Activated naive CD4-positive, alpha-beta T cell treated with anti-CD3 and anti-CD28 coated beads, Interleukin-2, amount 10 ng/mL, durations not matched to agents 7 days and 5 days (primary cell): ENCODE data around the gene HEYL.
A peak's percentile ranks its signal among the peaks of the same experiment; 100 is the strongest.

Experiments used
- CTCF ChIA-PET: fragments of 350-600 bp; sonication (Branson Sonifier 250); formaldehyde crosslinking; loops from one replicate; lab custom pipeline; 2021; ENCODE audit warnings: antibody characterized with exemption; lab: Charles Lee
- DNase-seq: peaks from one replicate; pipeline ENCODE4 v3.0.0-alpha.2; 2020
- H3K27ac Mint-ChIP-seq: one replicate; pipeline ENCODE4 v1.8.0; 2021; ENCODE audit warnings: mild to moderate bottlenecking, moderate library complexity, mixed read lengths
- H3K27me3 Mint-ChIP-seq: one replicate; pipeline ENCODE4 v1.8.0; 2021; ENCODE audit warnings: mild to moderate bottlenecking, mixed read lengths
- H3K36me3 Mint-ChIP-seq: one replicate; pipeline ENCODE4 v1.8.0; 2021; ENCODE audit warnings: mixed read lengths
- H3K4me1 Mint-ChIP-seq: one replicate; pipeline ENCODE4 v1.8.0; 2021; ENCODE audit warnings: mixed read lengths
- H3K4me3 Mint-ChIP-seq: one replicate; pipeline ENCODE4 v1.8.0; 2021; ENCODE audit warnings: mild to moderate bottlenecking, moderate library complexity, mixed read lengths
- H3K9me3 Mint-ChIP-seq: one replicate; pipeline ENCODE4 v1.8.0; 2021; ENCODE audit warnings: mixed read lengths

Gene HEYL

DNA sequence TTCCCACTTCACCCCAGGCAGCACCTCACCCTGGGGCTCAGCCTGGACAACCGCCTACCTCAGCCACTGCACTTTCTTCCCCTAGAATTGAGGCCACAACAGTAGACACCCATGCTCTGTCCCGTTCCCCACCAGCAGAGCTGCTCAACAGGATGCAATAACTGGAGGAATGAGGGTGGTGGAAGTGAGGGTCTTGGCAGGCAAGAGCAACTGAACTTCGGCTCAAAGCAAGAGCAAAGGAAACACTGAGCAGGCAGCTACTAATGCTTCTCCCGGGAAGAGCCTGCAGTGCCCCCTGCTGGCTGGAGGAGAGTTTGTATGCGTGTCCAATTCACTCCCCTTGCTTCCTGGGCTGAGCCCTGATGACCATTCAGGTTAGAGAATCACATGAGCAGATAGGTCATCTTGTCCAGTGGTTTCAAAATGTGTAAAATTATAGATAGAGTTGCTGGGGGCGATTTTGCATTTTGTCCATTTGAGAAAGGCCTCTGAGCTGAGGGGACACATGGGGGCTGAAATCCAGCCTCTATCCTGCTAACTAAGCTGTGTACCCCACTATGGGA lies 18.6 kb upstream of the HEYL start:
- CTCF ChIA-PET: interaction anchor here (0.7 to 7.8 kb wide), 29 partner anchors 8 to 735 kb away, joined by 3 to 126 read pairs (median 4); partner anchors contain the start of genes HPCAL4 and NT5C1A
- no peaks in the 10 kb centered on the region for H3K36me3 Mint-ChIP-seq
- peak overlapping the region; percentile 67 for H3K27ac Mint-ChIP-seq
- H3K9me3 Mint-ChIP-seq: no peaks in the 10 kb centered on the region
- H3K4me1 Mint-ChIP-seq: peaks cover 9% of the 10 kb centered on the region
- H3K4me3 Mint-ChIP-seq: no peak overlapping the region
- peak; percentile 78 for DNase-seq
- peaks cover 49% of the 10 kb centered on the region for H3K27me3 Mint-ChIP-seq

DNA sequence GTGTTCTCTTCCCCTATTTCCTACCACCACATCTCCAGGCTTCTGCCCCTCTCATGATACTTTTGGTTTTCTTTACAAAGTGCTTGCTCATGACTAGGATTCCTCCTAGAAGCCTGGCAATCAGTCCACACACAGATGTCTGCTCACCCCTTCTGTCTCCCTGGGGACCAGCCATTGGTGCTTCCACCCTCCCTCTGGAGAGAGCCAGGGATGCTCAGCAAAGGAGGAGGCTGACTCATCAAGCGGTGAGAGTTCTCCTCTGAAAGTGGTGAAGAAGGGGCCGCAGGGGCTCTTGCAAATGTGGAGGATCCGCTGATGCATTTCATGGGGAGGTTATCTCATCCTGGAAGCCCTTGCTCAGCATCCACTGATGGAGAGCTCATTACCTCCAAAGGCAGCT lies 18.0 kb upstream of the HEYL start:
- H3K4me3 Mint-ChIP-seq: no peak overlapping the region
- peaks cover 49% of the 10 kb centered on the region for H3K27me3 Mint-ChIP-seq
- no peaks in the 10 kb centered on the region for H3K9me3 Mint-ChIP-seq
- CTCF ChIA-PET: interaction anchor here (0.7 to 7.8 kb wide), 27 partner anchors 8 to 735 kb away, joined by 3 to 126 read pairs (median 4); partner anchors contain the start of genes HPCAL4 and NT5C1A
- H3K4me1 Mint-ChIP-seq: peaks cover 9% of the 10 kb centered on the region
- no peak overlapping the region for H3K27ac Mint-ChIP-seq
- DNase-seq: no peak
- H3K36me3 Mint-ChIP-seq: no peaks in the 10 kb centered on the region

DNA sequence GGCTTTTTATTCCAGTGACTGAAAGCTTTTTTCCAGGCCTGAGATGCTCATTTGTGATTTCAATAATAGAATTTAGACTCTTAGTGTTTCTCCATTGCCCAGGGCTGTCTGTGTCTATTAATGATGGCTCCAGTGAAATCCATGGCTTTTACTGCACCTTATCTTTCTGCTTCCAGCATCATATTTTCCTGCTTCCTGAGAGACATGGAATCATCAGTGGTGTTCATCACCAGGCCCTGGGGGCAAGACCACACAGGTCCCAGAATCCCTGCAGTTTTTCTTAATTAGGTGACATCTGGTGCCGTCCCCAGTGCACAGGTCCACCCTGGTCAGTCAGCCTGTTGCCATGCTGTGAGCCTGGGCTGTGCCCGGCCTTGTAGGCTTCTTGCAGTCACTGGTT lies 16.9 kb upstream of the HEYL start:
- H3K27ac Mint-ChIP-seq: no peak overlapping the region
- H3K36me3 Mint-ChIP-seq: no peaks in the 10 kb centered on the region
- peaks cover 9% of the 10 kb centered on the region for H3K4me1 Mint-ChIP-seq
- no peaks in the 10 kb centered on the region for H3K9me3 Mint-ChIP-seq
- peaks cover 39% of the 10 kb centered on the region for H3K27me3 Mint-ChIP-seq
- DNase-seq: no peak
- no peak overlapping the region for H3K4me3 Mint-ChIP-seq
- CTCF ChIA-PET: interaction anchor here (2.4 to 7.8 kb wide), 5 partner anchors 14 to 48 kb away, joined by 8 to 126 read pairs (median 18); partner anchors contain the start of genes HPCAL4 and NT5C1A

DNA sequence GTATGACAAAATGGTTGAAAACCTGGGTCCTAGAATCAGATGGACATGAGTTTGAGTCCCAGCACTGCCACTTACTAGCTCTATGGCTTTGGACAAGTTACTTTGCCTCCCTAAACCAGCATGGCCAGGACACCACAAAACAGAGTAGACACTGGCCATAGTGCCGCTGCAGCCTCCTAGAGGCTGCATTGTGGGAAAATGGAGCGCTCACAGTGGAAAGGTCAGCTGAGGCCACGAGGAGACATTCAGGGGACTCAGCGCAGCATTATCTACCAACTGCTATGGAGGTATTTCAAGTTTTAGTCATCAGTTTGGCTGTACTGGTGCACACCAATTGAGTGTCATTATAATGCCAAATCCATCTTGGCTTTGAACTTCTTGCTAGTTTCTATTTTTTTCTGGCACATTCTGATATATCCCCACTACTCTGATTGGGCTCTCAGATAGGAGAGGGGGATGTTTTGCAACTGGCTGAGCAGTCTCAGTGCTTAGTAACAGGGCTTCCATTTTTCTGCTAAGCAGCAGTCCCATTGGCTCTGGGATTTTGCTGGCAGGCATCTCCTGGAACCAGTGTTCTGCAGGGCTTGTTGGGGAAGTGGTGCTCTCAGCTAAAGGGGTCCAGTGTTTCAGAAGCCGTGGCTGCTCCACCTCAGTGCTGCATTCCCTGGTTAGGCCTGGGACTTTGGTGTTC lies 16.3 kb upstream of the HEYL start:
- peaks cover 35% of the 10 kb centered on the region for H3K27me3 Mint-ChIP-seq
- no peaks in the 10 kb centered on the region for H3K36me3 Mint-ChIP-seq
- no peak for DNase-seq
- H3K27ac Mint-ChIP-seq: no peak overlapping the region
- H3K4me1 Mint-ChIP-seq: peaks cover 9% of the 10 kb centered on the region
- no peaks in the 10 kb centered on the region for H3K9me3 Mint-ChIP-seq
- H3K4me3 Mint-ChIP-seq: no peak overlapping the region
- CTCF ChIA-PET: interaction anchor here (1.0 to 4.8 kb wide), 5 partner anchors 11 to 79 kb away, joined by 3 to 90 read pairs (median 4); partner anchors contain the start of gene PABPC4

DNA sequence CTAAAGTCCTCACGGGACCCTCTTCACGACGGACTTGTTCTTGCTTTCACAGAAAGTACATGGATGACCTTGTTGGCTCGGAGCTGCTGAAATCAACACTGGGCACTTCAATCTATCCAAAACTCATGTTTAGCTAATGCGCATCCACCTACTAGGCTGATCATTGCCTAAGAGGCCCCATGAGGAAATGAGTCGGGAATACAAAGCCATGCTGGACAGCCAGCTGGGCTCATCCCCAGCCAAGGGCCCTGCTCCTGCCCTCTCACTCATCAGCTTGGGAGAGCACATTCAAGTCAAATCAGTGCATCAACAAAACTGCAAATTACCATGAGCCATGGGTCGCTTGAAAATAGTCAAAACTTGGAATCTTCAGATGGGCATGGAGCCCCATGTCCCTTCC lies 14.8 kb upstream of the HEYL start:
- Mint-ChIP-seq H3K4me3 (no peak overlapping the region), H3K9me3 (no peaks in the 10 kb centered on the region), H3K27ac (no peak overlapping the region), H3K4me1 (peaks cover 9% of the 10 kb centered on the region), H3K27me3 (peaks cover 36% of the 10 kb centered on the region), H3K36me3 (no peaks in the 10 kb centered on the region)
- DNase-seq: no peak
- CTCF ChIA-PET: interaction anchor here (0.8 to 4.8 kb wide), 9 partner anchors 12 to 555 kb away, joined by 3 to 90 read pairs (median 4); partner anchors contain the start of genes NT5C1A and PABPC4

DNA sequence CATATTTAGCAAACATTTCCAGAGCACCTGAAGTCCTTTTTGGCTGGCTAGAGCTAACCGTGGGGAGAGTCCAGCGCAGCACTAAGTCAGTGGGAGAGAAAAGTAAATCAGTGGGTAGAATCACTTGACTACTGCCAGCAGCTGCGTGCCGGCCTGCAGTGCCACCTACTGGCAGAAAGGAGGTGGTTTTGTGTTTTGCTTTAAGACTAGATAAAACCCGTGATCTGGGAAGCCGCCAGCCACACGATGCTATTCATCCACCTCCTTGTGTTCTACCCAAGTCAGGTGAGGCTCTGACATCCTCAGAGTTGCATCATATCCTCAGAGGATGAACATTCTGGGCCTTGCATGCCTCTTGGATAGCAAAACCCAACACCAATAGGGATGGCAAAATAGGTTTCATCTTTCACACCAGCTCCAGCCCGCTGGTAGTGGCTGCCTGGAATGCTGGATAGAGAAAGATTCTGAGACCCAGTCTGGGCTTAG lies 14.1 kb upstream of the HEYL start:
- no peak overlapping the region for H3K4me3 Mint-ChIP-seq
- peak; percentile 84 for DNase-seq
- H3K9me3 Mint-ChIP-seq: no peaks in the 10 kb centered on the region
- peaks cover 36% of the 10 kb centered on the region for H3K27me3 Mint-ChIP-seq
- CTCF ChIA-PET: interaction anchor here (0.6 to 4.8 kb wide), 12 partner anchors 8 to 555 kb away, joined by 3 to 90 read pairs (median 4); partner anchors contain the start of gene NT5C1A
- no peak overlapping the region for H3K27ac Mint-ChIP-seq
- H3K36me3 Mint-ChIP-seq: no peaks in the 10 kb centered on the region
- H3K4me1 Mint-ChIP-seq: peaks cover 9% of the 10 kb centered on the region

DNA sequence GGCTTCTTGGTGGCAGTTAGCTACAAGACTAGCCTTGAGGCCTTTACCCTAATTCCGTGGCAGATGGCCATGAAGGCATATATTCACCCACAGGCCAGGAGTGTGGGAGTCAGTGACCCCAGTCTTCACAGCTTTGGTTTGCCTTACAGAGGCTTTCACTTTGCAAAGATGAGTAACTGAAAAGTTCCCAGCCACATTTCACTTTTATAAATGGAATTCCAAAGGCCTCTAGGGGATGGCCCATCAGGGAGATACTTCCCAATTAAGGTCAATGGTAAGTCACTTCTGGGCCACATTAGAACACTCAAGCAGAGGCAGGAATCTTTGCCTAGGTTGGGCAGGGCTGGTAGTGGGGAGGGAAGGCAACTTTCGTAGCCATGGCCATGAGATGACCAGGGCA lies 13.1 kb upstream of the HEYL start:
- Mint-ChIP-seq H3K36me3 (no peaks in the 10 kb centered on the region), H3K4me1 (peaks cover 5% of the 10 kb centered on the region), H3K9me3 (no peaks in the 10 kb centered on the region), H3K4me3 (no peak overlapping the region), H3K27ac (no peak overlapping the region), H3K27me3 (peaks cover 30% of the 10 kb centered on the region)
- CTCF ChIA-PET: interaction anchor here (3.4 to 4.8 kb wide), 2 partner anchors 14 to 45 kb away, joined by 12 to 90 read pairs; no protein-coding TSS in a partner anchor
- DNase-seq: no peak

DNA sequence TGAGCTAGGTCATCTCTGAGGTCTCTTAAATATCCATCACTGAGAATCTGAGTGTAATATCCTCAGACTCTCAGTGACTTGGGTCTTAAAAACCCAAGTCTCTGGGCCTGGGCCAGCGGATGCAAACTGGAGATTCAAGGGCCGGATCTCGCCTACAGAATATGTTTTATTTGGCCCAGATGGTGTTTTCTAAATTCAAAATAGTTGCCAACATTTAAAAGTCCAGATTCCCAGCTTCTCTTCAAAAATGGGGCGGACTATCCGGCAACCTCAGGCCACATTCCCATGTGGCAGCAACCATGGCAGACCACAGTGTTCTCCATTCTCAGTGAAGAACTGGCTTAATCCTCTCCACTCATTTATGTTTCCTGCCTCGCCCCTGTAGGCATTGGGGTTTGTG lies 12.7 kb upstream of the HEYL start:
- Mint-ChIP-seq H3K4me1 (peaks cover 5% of the 10 kb centered on the region), H3K4me3 (no peak overlapping the region), H3K36me3 (no peaks in the 10 kb centered on the region), H3K9me3 (no peaks in the 10 kb centered on the region), H3K27me3 (peaks cover 30% of the 10 kb centered on the region), H3K27ac (no peak overlapping the region)
- CTCF ChIA-PET: interaction anchor here (4.8 kb wide), 1 partner anchor 44 kb away, joined by 90 read pairs; no protein-coding TSS in a partner anchor
- DNase-seq: no peak

DNA sequence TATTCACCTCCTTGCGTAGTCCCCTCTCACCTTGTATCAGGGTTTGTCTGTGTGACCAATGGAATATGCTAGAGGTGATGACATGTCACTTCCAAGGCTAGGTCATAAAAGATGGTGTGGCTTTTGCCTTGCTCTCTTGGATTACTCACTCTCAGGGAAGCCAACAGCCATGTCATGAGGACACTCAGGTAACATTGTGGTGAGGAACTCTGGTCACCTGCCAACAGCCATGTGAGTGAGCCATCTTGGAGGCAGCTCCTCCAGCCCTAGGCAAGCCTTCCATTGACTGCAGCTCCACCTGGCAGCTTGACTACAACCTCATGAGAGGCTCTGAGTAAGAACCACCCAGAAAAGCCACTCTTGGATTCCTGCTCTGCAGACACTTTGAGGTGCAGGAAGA lies 11.0 kb upstream of the HEYL start:
- Mint-ChIP-seq H3K4me3 (no peak overlapping the region), H3K27ac (no peak overlapping the region)

DNA sequence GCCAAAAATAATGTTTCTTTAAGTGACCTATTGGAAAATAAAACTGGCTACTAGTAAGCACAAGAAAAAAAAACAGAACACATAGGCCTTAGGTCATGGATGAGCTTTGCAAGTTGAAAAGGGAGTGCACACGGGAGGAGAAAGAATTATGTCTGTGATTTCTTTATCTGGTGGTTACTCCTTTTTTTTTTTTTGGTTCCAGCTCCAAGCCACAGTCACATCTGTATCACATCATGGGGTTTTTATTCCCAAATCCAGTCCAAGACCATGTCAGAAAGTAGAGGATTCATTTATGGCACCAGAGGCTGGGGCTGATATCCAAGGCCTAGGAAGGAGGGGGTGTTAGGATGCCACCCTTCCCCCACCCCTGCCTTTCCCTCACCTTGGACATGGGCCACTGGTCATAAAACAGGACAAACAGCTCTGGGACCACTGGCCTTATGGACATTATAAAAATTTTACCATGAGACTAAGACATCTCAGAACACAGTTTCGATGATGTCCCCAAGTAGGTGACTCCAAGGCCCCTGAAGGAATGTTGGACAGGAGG lies 10.3 kb upstream of the HEYL start:
- no peak overlapping the region for H3K4me3 Mint-ChIP-seq
- H3K27me3 Mint-ChIP-seq: peaks cover 25% of the 10 kb centered on the region
- peaks cover 5% of the 10 kb centered on the region for H3K4me1 Mint-ChIP-seq
- no peaks in the 10 kb centered on the region for H3K9me3 Mint-ChIP-seq
- no peak for DNase-seq
- H3K27ac Mint-ChIP-seq: no peak overlapping the region
- CTCF ChIA-PET: interaction anchor here (0.6 to 1.9 kb wide), 6 partner anchors 8 to 43 kb away, joined by 3 to 7 read pairs (median 5); no protein-coding TSS in a partner anchor
- H3K36me3 Mint-ChIP-seq: no peaks in the 10 kb centered on the region

More for the DNA sequence above, 11.0 kb upstream of the HEYL start:
- Mint-ChIP-seq H3K4me1 (peaks cover 5% of the 10 kb centered on the region), H3K9me3 (no peaks in the 10 kb centered on the region), H3K27me3 (peaks cover 24% of the 10 kb centered on the region), H3K36me3 (no peaks in the 10 kb centered on the region)
- CTCF ChIA-PET: interaction anchor here (0.8 to 1.3 kb wide), 2 partner anchors 9 to 44 kb away, joined by 3 to 4 read pairs; no protein-coding TSS in a partner anchor
- DNase-seq: no peak

DNA sequence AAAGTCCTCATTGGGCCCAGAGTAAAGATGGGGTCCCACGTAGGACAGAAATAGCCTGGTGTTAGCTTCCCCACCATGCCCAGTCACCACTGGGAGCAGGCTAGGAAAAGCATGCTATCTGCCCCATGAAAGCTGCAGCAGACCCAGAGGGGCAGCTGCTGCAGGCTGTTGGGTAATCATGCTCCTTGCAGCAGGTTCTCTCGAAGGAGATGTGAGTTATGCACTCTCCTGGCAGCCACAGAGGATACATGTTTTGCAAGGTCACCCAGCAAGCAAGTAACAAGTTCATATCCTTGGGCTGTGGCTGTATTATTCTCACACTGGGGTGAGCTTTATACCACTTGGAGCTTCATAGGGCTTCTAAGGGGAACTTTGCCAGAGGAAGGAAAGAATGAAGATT lies 9.1 kb upstream of the HEYL start:
- Mint-ChIP-seq H3K36me3 (no peaks in the 10 kb centered on the region), H3K4me3 (no peak overlapping the region), H3K27ac (no peak overlapping the region), H3K27me3 (peaks cover 31% of the 10 kb centered on the region), H3K9me3 (no peaks in the 10 kb centered on the region), H3K4me1 (peaks cover 2% of the 10 kb centered on the region)
- no peak for DNase-seq
- CTCF ChIA-PET: interaction anchor here (0.7 to 3.1 kb wide), 5 partner anchors 9 to 44 kb away, joined by 3 to 24 read pairs (median 6); no protein-coding TSS in a partner anchor

DNA sequence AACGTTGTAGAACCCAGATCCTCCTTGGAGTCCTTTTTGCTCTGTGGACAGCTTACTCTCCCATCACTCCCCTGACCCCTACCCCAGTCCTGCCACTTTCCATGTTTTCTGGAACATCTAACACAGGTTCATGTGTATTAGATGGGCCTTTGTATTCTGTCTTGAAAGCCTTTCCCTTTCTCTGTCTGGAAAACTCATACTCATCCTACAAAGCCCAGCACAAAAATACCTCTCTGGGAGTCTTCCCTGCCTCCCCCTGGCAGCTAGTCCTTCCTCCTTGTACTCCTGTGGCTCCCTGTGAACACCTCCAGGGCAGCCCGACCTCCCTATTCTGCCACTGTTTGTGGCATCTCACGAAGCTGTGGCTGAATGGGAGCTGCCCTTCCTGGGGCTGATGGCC lies 7.8 kb upstream of the HEYL start:
- CTCF ChIA-PET: interaction anchor here (0.6 to 3.1 kb wide), 6 partner anchors 8 to 79 kb away, joined by 3 to 24 read pairs (median 3); partner anchors contain the start of gene HEYL
- Mint-ChIP-seq H3K27me3 (peaks cover 31% of the 10 kb centered on the region), H3K36me3 (no peaks in the 10 kb centered on the region), H3K4me3 (no peak overlapping the region), H3K4me1 (no peaks in the 10 kb centered on the region), H3K27ac (no peak overlapping the region), H3K9me3 (no peaks in the 10 kb centered on the region)
- DNase-seq: no peak

DNA sequence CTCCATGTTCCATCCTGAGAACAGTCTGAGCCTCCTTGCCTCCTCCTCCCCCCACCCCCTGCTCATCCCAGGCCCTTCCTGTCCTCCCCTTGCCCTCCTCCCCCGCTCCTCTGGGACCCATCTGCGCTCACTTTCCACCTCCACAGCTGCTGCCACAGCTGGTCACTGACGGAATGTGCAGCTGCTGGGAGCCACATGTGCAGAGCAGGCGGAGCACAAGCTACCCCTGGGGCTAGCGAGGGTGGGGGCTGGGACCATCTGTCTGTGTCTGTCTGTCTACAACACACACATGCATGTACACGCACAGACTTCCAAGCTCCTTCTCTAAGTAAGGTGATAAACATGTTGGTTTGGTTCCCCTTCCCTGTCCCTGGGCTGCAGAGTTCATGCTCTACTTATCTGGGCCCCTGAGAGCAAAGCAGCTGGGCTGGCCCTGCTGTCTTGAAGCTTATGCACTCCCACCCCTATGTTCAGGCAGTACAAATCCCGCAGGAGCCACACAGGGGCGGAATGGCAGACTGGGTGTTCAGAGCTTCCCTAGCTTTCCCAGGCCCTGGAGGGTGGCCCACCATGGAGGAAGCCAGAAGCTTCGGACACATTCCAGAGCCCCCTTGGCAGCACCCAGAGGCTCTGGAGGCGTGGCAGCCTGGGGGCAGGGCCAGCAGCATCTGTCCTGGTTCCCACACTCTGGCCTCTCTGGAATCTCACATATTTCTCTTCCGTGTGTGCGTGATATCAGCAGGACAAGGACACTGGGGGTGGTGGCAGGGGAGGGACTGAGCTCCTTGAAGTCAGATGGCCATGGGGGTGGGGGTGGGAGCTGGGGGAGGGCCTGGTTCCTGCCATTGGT lies 7.0 kb upstream of the HEYL start:
- Mint-ChIP-seq H3K4me3 (no peak overlapping the region), H3K36me3 (no peaks in the 10 kb centered on the region), H3K27ac (no peak overlapping the region), H3K4me1 (no peaks in the 10 kb centered on the region), H3K9me3 (no peaks in the 10 kb centered on the region), H3K27me3 (peaks cover 31% of the 10 kb centered on the region)
- DNase-seq: no peak
- CTCF ChIA-PET: interaction anchor here (1.2 to 3.1 kb wide), 3 partner anchors 11 to 40 kb away, joined by 3 to 24 read pairs (median 3); no protein-coding TSS in a partner anchor
